CD14-positive monocyte (primary cell): Measurements from ENCODE around the gene MAP1LC3B. TPM values are rescaled to one million over a fixed set of nuclear protein-coding genes. Genes with fewer than 3 reads are reported as not detected.

Experiments
- DNase-seq, 3 donors: peaks; one replicate each; pipeline ENCODE4 v3.0.0-alpha.2; 2011 to 2022
- H2AFZ ChIP-seq: 2 replicates; pipeline ENCODE4 v1.6.0; 2012; ENCODE audit warnings: mild to moderate bottlenecking, low read depth, low read length, inconsistent platforms; ENCODE audit not compliant: insufficient read depth, poor library complexity, severe bottlenecking
- H3K27ac ChIP-seq, 2 donors: 1 replicate in 1 of 2; 2 replicates in 1 of 2; pipeline ENCODE4 v1.5.1; 2012 to 2013; ENCODE audit warnings: low read length in 2 of 2, control low read depth in 1 of 2, inconsistent platforms in 1 of 2, low read depth in 1 of 2, mild to moderate bottlenecking in 1 of 2
- H3K27me3 ChIP-seq, 2 donors: one replicate each; pipeline versions ENCODE4 v1.6.0 to v1.6.1; 2011 to 2013; ENCODE audit warnings: low read length in 2 of 2; ENCODE audit not compliant: control insufficient read depth in 2 of 2, insufficient read depth in 2 of 2
- H3K36me3 ChIP-seq, 2 donors: replicated peaks in 1 of 2; 1 replicate in 1 of 2; 2 replicates in 1 of 2; pipeline versions ENCODE4 v1.5.1 to v1.6.1; 2012 to 2013; ENCODE audit warnings: low read length in 2 of 2, control low read depth in 1 of 2, inconsistent platforms in 1 of 2, mild to moderate bottlenecking in 1 of 2; ENCODE audit not compliant: insufficient read depth in 2 of 2, control insufficient read depth in 1 of 2
- H3K4me1 ChIP-seq, 2 donors: 1 replicate in 1 of 2; 2 replicates in 1 of 2; pipeline versions ENCODE4 v1.5.1 to v1.6.1; 2012 to 2013; ENCODE audit warnings: low read length in 2 of 2, control low read depth in 1 of 2, inconsistent platforms in 1 of 2, mild to moderate bottlenecking in 1 of 2, moderate library complexity in 1 of 2; ENCODE audit not compliant: insufficient read depth in 2 of 2, control insufficient read depth in 1 of 2
- H3K4me2 ChIP-seq: replicated peaks from 2 replicates; pipeline ENCODE3; 2012; ENCODE audit warnings: low read length, moderate library complexity, mild to moderate bottlenecking; ENCODE audit not compliant: poor library complexity, severe bottlenecking; ENCODE audit errors: extremely low read depth
- H3K4me3 ChIP-seq, 3 experiments: fragments of 200-600 bp in 1 of 3; sonication (generic) in 1 of 3; replicated peaks in 1 of 3; 1 replicate in 2 of 3; 2 replicates in 1 of 3; pipeline ENCODE4 v1.5.1; 2011 to 2013; ENCODE audit warnings: low read length in 3 of 3, mild to moderate bottlenecking in 3 of 3, control low read depth in 2 of 3, low read depth in 2 of 3, inconsistent platforms in 1 of 3, moderate library complexity in 1 of 3
- H3K79me2 ChIP-seq: 2 replicates; pipeline ENCODE4 v1.6.0; 2012; ENCODE audit warnings: mild to moderate bottlenecking, control low read depth, inconsistent platforms, low read length, moderate library complexity; ENCODE audit not compliant: insufficient read depth
- H3K9ac ChIP-seq: 2 replicates; pipeline ENCODE4 v1.6.0; 2017; ENCODE audit warnings: low read length, mild to moderate bottlenecking; ENCODE audit not compliant: insufficient read depth, poor library complexity, severe bottlenecking
- H3K9me3 ChIP-seq, 2 donors: replicated peaks in 1 of 2; 1 replicate in 1 of 2; 2 replicates in 1 of 2; pipeline versions ENCODE4 v1.5.1 to v1.6.1; 2012 to 2013; ENCODE audit warnings: low read length in 2 of 2, control low read depth in 1 of 2; ENCODE audit not compliant: control insufficient read depth in 1 of 2, insufficient read depth in 1 of 2
- H4K20me1 ChIP-seq: 2 replicates; pipeline ENCODE4 v1.6.0; 2012; ENCODE audit warnings: mild to moderate bottlenecking, low read length, control low read depth, moderate library complexity; ENCODE audit not compliant: insufficient read depth
- H3K27ac Mint-ChIP-seq, 7 donors: one replicate each; pipeline ENCODE4 v1.8.0; 2020; ENCODE audit warnings: mild to moderate bottlenecking in 7 of 7, mixed read lengths in 7 of 7, moderate library complexity in 6 of 7, inconsistent platforms in 2 of 7
- H3K27me3 Mint-ChIP-seq, 3 donors: one replicate each; pipeline ENCODE4 v1.8.0; 2021 to 2022; ENCODE audit warnings: low read depth in 3 of 3, mild to moderate bottlenecking in 3 of 3, mixed read lengths in 3 of 3, moderate library complexity in 3 of 3, inconsistent platforms in 1 of 3
- H3K36me3 Mint-ChIP-seq, 2 donors: one replicate each; pipeline ENCODE4 v1.8.0; 2020; ENCODE audit warnings: mixed read lengths in 2 of 2, inconsistent platforms in 1 of 2, mild to moderate bottlenecking in 1 of 2
- H3K4me1 Mint-ChIP-seq: one replicate; pipeline ENCODE4 v1.8.0; 2020; ENCODE audit warnings: mild to moderate bottlenecking, mixed read lengths
- H3K4me3 Mint-ChIP-seq, 2 donors: one replicate each; pipeline ENCODE4 v1.8.0; 2020; ENCODE audit warnings: mild to moderate bottlenecking in 2 of 2, mixed read lengths in 2 of 2, moderate library complexity in 1 of 2
- H3K9me3 Mint-ChIP-seq, 7 donors: one replicate each; pipeline ENCODE4 v1.8.0; 2020 to 2022; ENCODE audit warnings: mixed read lengths in 7 of 7, mild to moderate bottlenecking in 6 of 7, moderate library complexity in 6 of 7, inconsistent platforms in 2 of 7
- WGBS: methylation state at CpG from one replicate; pipeline ENCODE4 v1.1.5; 2013; ENCODE audit warnings: missing lambda C conversion rate; ENCODE audit not compliant: insufficient coverage; 5-methylcytosine and 5-hydroxymethylcytosine counted together
- intact Hi-C, 2 donors: fragments of 100-400 bp; cut with micrococcal nuclease; formaldehyde crosslinking; loops; one replicate each; pipeline versions ENCODE4 v1.15.0 to v1.15.1; 2023
- polyA plus RNA-seq, 3 donors: library from polyadenylated mRNA; depleted of rRNA in 1 of 3; unstranded in 2 of 3; stranded (reverse) in 1 of 3; fragments of 300-500 nt in 2 of 3; fragments of >200 nt in 1 of 3; fragmentation: Illumina TruSeq in 2 of 3; gene quantifications; 1 replicate in 2 of 3; 2 replicates in 1 of 3; pipeline ENCODE4 v1.2.3, GENCODE V29; 2012 to 2021
- TF ChIP-seq, protein P1 (sequence below): fragments of 200-600 bp; IDR thresholded peaks from one replicate; pipeline ENCODE4 v1.8.0; 2022; ENCODE audit warnings: antibody characterized with exemption, mild to moderate bottlenecking

Gene MAP1LC3B
- polyA plus RNA-seq, 3 donors, result 102 to 147 (median 140) TPM

DNA sequence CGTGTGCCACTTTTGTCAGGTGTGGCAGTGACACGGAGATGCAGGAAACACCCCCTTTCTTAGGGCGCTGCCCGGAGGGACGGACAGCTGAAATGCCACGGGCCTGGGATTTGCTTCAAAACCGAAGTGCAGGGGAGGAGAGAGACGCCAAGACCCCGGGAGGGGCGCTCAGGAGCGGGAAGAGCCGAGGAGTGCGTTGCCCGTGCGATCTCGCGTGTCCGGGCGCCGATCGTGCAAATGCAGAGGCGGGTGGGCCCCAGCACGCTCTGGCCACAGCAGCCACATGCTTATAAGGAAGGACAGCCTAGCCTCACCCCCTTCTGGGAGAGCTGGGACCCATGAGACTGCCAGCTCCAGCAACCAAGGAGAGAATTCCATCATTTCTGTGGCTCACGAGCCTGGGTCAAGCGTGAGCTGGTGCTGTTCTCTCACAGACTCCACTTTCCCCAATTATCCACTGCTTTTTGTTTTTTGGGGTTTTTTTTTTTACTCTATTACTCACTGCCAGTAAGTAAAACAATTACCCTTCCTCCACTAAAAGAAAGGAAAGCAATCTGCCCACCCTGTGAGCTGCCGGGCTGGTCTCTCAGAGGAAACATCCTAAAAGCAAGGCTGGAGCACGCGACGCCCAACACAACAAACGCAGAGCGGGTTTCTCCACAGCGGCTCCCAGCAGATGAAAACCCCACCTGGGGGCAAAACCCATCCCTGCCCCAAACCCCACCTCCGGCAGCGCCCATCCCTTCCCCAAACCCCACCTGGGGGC is 47.8 kb upstream of the MAP1LC3B start:
- H3K36me3 Mint-ChIP-seq, result peaks cover 50 to 60% of the 10 kb centered on the region in 2 donors
- H3K9me3 Mint-ChIP-seq, result peaks cover 0 to 3% (median 0%) of the 10 kb centered on the region in 7 donors
- Histone ChIP-seq H3K9ac (no peak overlapping the region), H3K79me2 (no peaks in the 10 kb centered on the region), H3K36me3 (peaks cover 8 to 13% of the 10 kb centered on the region in 2 donors), H4K20me1 (no peaks in the 10 kb centered on the region), H2AFZ (no peak overlapping the region), H3K4me2 (no peak overlapping the region), H3K9me3 (no peaks in the 10 kb centered on the region), H3K27me3 (no peaks in the 10 kb centered on the region), H3K4me3 (no peak overlapping the region), H3K27ac (no peak overlapping the region), H3K4me1 (no peaks in the 10 kb centered on the region)
- intact Hi-C loops, result no loop called here
- no peak overlapping the region for H3K27ac Mint-ChIP-seq
- no peak for DNase-seq
- H3K27me3 Mint-ChIP-seq, result peaks cover 0 to 12% (median 2%) of the 10 kb centered on the region in 3 donors
- TF ChIP-seq, protein P1, sequence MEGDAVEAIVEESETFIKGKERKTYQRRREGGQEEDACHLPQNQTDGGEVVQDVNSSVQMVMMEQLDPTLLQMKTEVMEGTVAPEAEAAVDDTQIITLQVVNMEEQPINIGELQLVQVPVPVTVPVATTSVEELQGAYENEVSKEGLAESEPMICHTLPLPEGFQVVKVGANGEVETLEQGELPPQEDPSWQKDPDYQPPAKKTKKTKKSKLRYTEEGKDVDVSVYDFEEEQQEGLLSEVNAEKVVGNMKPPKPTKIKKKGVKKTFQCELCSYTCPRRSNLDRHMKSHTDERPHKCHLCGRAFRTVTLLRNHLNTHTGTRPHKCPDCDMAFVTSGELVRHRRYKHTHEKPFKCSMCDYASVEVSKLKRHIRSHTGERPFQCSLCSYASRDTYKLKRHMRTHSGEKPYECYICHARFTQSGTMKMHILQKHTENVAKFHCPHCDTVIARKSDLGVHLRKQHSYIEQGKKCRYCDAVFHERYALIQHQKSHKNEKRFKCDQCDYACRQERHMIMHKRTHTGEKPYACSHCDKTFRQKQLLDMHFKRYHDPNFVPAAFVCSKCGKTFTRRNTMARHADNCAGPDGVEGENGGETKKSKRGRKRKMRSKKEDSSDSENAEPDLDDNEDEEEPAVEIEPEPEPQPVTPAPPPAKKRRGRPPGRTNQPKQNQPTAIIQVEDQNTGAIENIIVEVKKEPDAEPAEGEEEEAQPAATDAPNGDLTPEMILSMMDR, result no peak
- peak overlapping the region in 1 of 2 donors; percentile 13 for H3K4me3 Mint-ChIP-seq
- 90% methylated on average over 31 of the region's 34 CpGs for WGBS
- H3K4me1 Mint-ChIP-seq, result peaks cover 6% of the 10 kb centered on the region

GRCh38 chr16:87344931-87345631 is 47.1 kb upstream of the MAP1LC3B start:
- intact Hi-C loops, result no loop called here
- Histone ChIP-seq H3K4me3 (no peak overlapping the region), H3K9ac (no peak overlapping the region), H3K27me3 (no peaks in the 10 kb centered on the region), H3K4me2 (no peak overlapping the region), H2AFZ (no peak overlapping the region), H3K9me3 (no peaks in the 10 kb centered on the region), H3K79me2 (no peaks in the 10 kb centered on the region), H3K4me1 (no peaks in the 10 kb centered on the region), H3K36me3 (peaks cover 8 to 13% of the 10 kb centered on the region in 2 donors), H4K20me1 (no peaks in the 10 kb centered on the region), H3K27ac (no peak overlapping the region)
- TF ChIP-seq, protein P1, result no peak
- Mint-ChIP-seq H3K27ac (peak overlapping the region in 3 of 7 donors; percentile 52 to 64 (median 55)), H3K4me3 (peak overlapping the region in 1 of 2 donors; percentile 3), H3K4me1 (peaks cover 6% of the 10 kb centered on the region), H3K9me3 (peaks cover 0 to 2% (median 0%) of the 10 kb centered on the region in 7 donors), H3K27me3 (peaks cover 0 to 14% (median 2%) of the 10 kb centered on the region in 3 donors), H3K36me3 (peaks cover 48 to 57% of the 10 kb centered on the region in 2 donors)
- no peak for DNase-seq
- 71% methylated on average over 10 of the region's 17 CpGs for WGBS
